GM21576 (cell line): ENCODE results near the gene ANO10.
"Not testable (repeated sequence)": the region's sequence is repeated elsewhere in the genome, so short reads cannot be mapped to it uniquely, and the experiment has no call there.

ENCODE experiments used
- ATAC-seq: cut with Tn5 transposase; IDR thresholded peaks from one replicate; pipeline ENCODE4 v1.9.1; 2021; ENCODE audit warnings: mild to moderate bottlenecking, moderate library complexity; ENCODE audit not compliant: unreplicated experiment

Gene ANO10

DNA sequence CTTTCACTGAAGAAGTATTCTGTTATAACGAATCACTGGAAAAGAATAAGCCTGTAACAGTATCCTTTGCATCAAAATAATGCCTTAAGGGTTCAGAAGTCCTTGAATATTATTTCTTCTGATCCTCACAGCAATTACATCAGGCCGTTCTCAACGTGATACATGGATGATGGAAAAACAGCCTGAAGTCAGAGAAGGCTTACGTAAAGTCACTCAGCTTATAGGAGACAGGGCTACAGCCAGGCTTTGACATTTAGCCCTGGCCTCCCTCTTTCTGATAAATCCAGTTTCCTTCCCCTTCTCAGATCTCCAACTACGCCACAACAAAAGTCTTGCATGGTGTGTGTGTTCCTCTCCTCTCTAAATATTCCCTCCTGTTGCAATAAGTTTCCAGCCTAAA lies 131.9 kb downstream of the ANO10 start:
- ATAC-seq: no peak

- ATAC-seq: no peak
Observed at GRCh38 chr3:43485931-43486330, 135.9 kb downstream of the ANO10 start.

DNA sequence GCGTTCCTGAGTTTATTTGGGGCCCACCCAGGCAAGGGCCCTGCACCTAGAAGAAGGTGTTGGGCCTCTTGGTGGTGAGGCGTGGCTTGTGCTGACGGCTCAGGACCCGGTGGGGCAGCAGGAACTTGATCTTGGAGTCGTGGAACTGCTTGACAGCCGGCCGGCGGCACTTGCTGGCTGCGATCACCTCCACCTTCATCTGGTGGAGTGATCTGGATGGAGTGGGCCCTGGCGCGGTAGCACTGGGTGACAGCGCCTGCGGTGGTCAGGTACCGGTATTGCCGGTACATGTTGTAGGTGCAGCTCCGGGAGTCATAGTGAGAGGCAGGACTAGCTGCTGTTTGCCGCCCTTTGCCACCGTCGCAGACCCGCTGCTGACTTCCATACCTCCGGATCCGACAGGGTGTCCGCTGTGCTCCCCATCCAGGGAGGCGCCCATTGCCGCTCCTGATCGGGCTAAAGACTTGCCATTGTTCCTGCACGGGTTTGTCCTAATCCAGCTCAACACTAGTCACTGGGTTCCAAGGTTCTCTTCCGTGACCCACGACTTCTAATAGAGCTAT lies 136.8 kb downstream of the ANO10 start:
- no peak for ATAC-seq

DNA sequence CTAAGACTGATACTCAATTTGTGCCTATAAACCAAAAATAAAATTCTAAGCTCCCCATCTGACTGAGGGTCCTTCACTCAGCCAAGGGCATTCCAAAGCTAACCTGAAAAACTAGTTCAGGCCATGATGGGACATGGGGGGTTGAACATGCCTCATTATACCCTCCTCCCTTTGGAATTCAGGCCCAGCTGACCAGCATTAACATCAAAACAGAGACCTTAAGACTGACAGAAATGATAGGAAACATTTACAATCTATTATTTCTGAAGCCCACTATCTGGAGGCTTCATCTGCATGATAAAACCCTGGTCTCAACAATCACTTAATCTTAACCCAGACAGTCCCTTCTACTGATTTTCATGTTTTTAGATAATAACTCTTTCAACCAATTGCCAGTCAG lies 140.4 kb downstream of the ANO10 start:
- ATAC-seq: no peak

- ATAC-seq: not testable (repeated sequence)
Observed at GRCh38 chr3:43478839-43479238, 143.0 kb downstream of the ANO10 start.

DNA sequence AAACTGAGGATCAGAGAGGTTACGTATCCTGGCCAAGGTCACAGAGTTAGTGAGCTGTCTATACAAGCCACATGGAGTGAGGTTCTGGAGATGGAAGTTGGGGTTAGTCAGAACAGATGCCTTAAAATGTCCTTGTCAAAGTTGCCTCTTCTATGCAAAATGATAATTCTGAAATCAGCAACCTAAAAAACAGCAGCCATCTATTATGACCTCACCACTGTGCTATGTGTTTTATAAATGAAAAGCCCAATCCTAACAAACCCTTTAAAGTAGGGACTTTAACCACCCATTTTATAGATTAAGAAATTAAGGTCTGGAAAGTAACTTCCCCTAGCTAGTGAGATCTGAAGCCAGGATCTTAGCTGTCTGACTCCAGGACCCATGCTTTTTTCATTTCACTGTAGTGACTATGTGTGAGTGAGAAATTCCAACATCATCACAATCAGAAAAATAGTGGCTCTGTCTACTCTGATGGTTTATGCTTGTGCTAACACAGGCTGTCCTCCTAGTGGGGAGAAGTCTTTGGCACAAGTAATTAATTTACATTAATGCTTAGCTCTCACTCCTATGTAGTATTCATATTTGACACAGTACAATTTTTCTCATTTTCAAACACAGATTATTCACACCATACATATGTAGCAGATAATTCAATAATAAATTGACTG lies 143.6 kb downstream of the ANO10 start:
- ATAC-seq: no peak

- no peak for ATAC-seq
Observed at GRCh38 chr3:43477600-43477999, 144.2 kb downstream of the ANO10 start.

- ATAC-seq: no peak
Observed at GRCh38 chr3:43473737-43474136, 148.1 kb downstream of the ANO10 start.

- ATAC-seq: no peak
Observed at GRCh38 chr3:43473244-43473643, 148.6 kb downstream of the ANO10 start.

GRCh38 chr3:43468133-43468532 lies 153.7 kb downstream of the ANO10 start:
- ATAC-seq: no peak

- ATAC-seq: no peak
Observed at GRCh38 chr3:43465109-43465508, 156.7 kb downstream of the ANO10 start.

DNA sequence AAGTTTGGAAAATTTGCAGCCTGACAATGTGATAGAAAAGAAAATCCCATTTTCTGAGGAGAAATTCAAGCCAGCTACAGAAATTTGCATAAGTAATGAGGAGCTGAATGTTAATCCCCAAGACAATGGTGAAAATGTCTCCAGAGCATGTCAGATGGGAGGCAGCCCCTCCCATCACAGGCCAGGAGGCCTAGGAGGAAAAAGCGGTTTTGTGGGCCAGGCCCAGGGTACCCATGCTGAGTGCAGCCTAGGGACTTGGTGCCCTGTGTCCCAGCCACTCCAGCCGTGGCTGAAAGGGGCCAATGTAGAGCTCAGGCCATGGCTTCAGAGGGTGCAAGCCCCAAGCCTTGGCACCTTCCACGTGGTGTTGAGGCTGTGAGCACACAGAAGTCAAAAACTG lies 159.2 kb downstream of the ANO10 start:
- ATAC-seq: not testable (repeated sequence)

GRCh38 chr3:43461345-43461744 lies 160.5 kb downstream of the ANO10 start:
- no peak for ATAC-seq

DNA sequence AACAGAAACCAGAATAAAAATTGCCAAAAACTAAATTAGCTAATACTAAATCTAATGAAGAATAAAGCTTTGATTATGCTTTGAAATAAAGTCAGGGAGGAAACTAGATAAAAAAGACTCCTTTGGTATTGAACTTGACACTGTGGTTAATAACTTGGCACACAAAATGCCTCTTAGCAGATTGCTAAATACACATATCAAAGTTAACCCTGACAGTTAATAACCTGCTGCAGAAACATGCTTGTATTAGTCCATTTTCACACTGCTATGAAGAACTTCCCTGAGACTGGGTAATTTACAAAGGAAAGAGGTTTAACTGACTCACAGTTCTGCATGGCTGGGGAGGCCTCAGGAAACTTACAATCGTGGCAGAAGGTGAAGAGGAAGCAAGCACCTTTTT lies 164.8 kb downstream of the ANO10 start:
- not testable (repeated sequence) for ATAC-seq

GRCh38 chr3:43455233-43455632 lies 166.6 kb downstream of the ANO10 start:
- no peak for ATAC-seq

DNA sequence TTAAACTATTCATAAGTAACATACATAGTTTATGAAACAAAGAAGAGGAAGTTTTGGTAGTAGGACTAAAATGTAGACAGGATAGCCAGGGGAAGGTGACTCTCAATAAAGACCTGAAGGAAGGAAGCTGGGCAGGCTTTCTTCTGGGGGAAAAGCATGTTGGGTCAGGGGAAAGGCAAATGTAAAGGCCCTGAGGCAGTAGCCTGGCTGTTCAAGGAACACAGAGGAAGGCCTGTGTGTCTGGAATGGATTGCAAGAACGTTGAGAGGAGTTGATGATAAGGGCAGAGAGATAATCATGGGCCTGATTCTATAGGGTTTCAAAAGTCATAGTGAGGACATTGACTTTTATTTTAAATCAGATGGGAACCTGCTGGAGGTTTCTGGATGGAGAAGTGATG lies 167.8 kb downstream of the ANO10 start:
- no peak for ATAC-seq

DNA sequence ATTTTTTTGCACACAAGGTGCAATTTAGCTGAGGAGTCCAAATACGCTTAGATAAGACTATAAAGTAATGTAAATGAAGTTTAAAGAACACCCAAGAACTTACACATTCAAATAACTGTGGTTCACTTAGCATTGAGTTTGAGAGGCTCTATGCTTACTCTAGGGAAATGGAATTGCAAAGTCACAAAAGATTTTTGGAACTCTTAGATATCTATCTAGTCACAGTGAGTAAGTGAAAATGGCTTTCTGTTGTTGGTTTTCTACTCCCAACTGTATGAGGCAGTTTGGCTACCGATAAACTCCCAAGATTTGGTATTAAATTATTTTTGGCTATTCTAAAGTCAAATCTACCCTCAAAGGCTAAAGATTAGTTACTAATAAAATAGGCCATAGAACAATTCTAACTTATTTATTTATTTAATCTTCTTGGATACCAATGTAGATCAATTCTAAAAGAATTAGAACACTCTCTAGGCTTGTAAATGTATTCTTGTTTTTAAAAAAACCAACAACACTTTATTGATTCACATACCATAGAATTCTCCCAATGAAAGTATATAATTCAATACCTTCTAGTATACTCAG lies 170.0 kb downstream of the ANO10 start:
- ATAC-seq: no peak

GRCh38 chr3:43448098-43448497 lies 173.7 kb downstream of the ANO10 start:
- no peak for ATAC-seq

GRCh38 chr3:43445820-43446219 lies 176.0 kb downstream of the ANO10 start:
- no peak for ATAC-seq

DNA sequence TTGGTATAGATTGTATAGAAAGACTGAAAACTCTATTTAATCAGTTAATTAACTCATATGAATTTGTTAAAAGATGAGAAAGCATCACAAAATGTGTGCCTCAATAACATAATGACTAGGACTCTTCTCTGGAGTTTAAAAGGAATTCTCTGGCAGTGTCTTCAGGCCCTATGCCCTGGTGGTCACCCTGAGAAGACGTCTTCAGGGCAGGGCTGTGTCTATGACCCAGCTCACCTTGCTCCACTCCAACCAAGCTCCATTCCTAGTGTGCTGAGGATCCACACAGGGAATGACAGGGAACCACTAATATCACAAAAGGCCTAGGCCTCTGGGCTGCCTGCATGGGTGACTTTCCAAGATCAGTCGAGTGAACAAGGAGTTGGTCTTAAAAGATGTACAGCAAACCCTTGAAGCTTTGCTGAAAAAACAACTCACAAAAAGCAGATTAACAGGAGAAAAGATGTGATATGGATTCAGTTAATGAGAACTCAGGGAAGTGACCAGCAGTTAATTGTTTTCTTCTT lies 178.9 kb downstream of the ANO10 start:
- no peak for ATAC-seq

GRCh38 chr3:43436507-43437140 lies 185.2 kb downstream of the ANO10 start:
- ATAC-seq: no peak

- ATAC-seq: no peak
Observed at GRCh38 chr3:43435706-43436105, 186.1 kb downstream of the ANO10 start.
